ENCODE measurements around the gene WIPF2. TPM values are rescaled to one million over a fixed set of nuclear protein-coding genes. Genes with fewer than 3 reads are reported as not detected.
A peak's percentile ranks its signal among the peaks of the same experiment; 100 is the strongest.

Gene WIPF2
- total RNA-seq, 1 experiment from 2014 or later, result 6.1 TPM

- DNase-seq (ENCODE audit: low read depth), result peak; percentile 87
Observed at GRCh38 chr17:40251576-40251975, 32.5 kb downstream of the WIPF2 start.

- DNase-seq (ENCODE audit: low read depth), result peak; percentile 62
Observed at GRCh38 chr17:40253565-40253964, 34.5 kb downstream of the WIPF2 start.

GRCh38 chr17:40259505-40259904, 40.4 kb downstream of the WIPF2 start:
- no peak for DNase-seq (ENCODE audit: low read depth)

- DNase-seq (ENCODE audit: low read depth), result no peak
Observed at GRCh38 chr17:40260528-40260927, 41.4 kb downstream of the WIPF2 start.

GRCh38 chr17:40264458-40265185, 45.5 kb downstream of the WIPF2 start:
- DNase-seq (ENCODE audit: low read depth), result no peak

- no peak for DNase-seq (ENCODE audit: low read depth)
Observed at GRCh38 chr17:40265337-40265736, 46.2 kb downstream of the WIPF2 start.

GRCh38 chr17:40266882-40267281, 47.8 kb downstream of the WIPF2 start:
- DNase-seq (ENCODE audit: low read depth), result no peak

- DNase-seq (ENCODE audit: low read depth), result no peak
Observed at GRCh38 chr17:40268141-40268712, 49.1 kb downstream of the WIPF2 start.

- no peak for DNase-seq (ENCODE audit: low read depth)
Observed at GRCh38 chr17:40278414-40278813, 59.3 kb downstream of the WIPF2 start.

- no peak for DNase-seq (ENCODE audit: low read depth)
Observed at GRCh38 chr17:40279402-40279801, 60.3 kb downstream of the WIPF2 start.

- no peak for DNase-seq (ENCODE audit: low read depth)
Observed at GRCh38 chr17:40281663-40282062, 62.6 kb downstream of the WIPF2 start.

GRCh38 chr17:40283662-40284061, 64.6 kb downstream of the WIPF2 start:
- DNase-seq (ENCODE audit: low read depth), result peak; percentile 80

- peak; percentile 47 for DNase-seq (ENCODE audit: low read depth)
Observed at GRCh38 chr17:40284085-40284713, 65.1 kb downstream of the WIPF2 start.

- DNase-seq (ENCODE audit: low read depth), result no peak
Observed at GRCh38 chr17:40286473-40286872, 67.4 kb downstream of the WIPF2 start.

- DNase-seq (ENCODE audit: low read depth), result no peak
Observed at GRCh38 chr17:40287159-40287493, 68.0 kb downstream of the WIPF2 start.

- DNase-seq (ENCODE audit: low read depth), result peak; percentile 99
Observed at GRCh38 chr17:40287494-40288369, 68.6 kb downstream of the WIPF2 start, which contains the start of gene CDC6. Gene CDC6, plus strand, starts transcription at chr17:40287879. Its CDS starts 1,542 bp downstream, at chr17:40289421.

GRCh38 chr17:40290629-40291280, 71.7 kb downstream of the WIPF2 start:
- peak; percentile 82 for DNase-seq (ENCODE audit: low read depth)

GRCh38 chr17:40291281-40291664, 72.2 kb downstream of the WIPF2 start:
- DNase-seq (ENCODE audit: low read depth), result no peak

GRCh38 chr17:40293363-40293762, 74.3 kb downstream of the WIPF2 start:
- no peak for DNase-seq (ENCODE audit: low read depth)

- no peak for DNase-seq (ENCODE audit: low read depth)
Observed at GRCh38 chr17:40295488-40296436, 76.7 kb downstream of the WIPF2 start.

All from RPMI7951 (cell line).